Central memory CD4-positive, alpha-beta T cell (primary cell): ENCODE data around the gene SPATA13.
A peak's percentile ranks its signal among the peaks of the same experiment; 100 is the strongest.

Experiments
- DNase-seq: peaks from one replicate; pipeline ENCODE4 v3.0.0; 2022

Gene SPATA13

GRCh38 chr13:24225930-24226329, 65.4 kb downstream of the SPATA13 start:
- DNase-seq = no peak

GRCh38 chr13:24226762-24227161, 66.2 kb downstream of the SPATA13 start:
- DNase-seq = no peak

GRCh38 chr13:24228852-24229458, 68.4 kb downstream of the SPATA13 start:
- DNase-seq = peak; percentile 35

DNA sequence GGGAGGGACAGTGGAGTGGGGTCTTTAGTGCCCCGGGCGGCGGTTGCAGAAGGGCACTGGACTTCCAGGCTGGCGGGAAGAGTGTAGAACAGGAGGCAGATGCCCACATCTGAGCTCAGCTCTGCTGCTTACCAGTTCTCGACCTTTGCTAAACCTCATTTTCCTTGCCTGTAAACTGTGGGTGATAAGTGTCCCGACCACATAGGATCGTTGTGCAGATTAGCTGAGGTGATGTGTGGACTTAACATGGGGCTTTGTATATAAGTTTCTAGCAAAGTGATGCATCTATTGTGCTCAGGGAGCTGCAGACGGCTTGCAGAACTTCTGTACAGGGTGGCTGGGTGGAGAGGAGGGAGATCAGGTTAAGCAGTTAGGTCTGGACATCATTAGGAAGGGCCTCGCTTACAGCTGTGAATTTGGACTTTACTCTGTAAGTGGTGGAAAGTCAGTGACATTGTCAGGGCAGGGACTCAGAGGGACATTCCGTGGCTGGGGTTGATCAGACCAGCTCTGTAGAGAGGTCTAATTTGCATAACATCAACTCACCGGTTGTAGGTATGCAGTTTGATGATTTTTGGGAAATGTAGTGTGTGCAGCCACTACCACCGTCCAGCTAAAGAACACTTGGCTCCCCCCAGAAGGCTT, 70.0 kb downstream of the SPATA13 start:
- no peak for DNase-seq

GRCh38 chr13:24231377-24231776, 70.9 kb downstream of the SPATA13 start:
- DNase-seq = no peak

- DNase-seq = no peak
These were observed 71.5 kb downstream of the SPATA13 start for GRCh38 chr13:24232037-24232436.

- no peak for DNase-seq
These were observed 72.0 kb downstream of the SPATA13 start for GRCh38 chr13:24232474-24232873.

GRCh38 chr13:24233351-24233901, 72.9 kb downstream of the SPATA13 start:
- DNase-seq = no peak

GRCh38 chr13:24234200-24234915, 73.8 kb downstream of the SPATA13 start:
- DNase-seq = no peak

DNA sequence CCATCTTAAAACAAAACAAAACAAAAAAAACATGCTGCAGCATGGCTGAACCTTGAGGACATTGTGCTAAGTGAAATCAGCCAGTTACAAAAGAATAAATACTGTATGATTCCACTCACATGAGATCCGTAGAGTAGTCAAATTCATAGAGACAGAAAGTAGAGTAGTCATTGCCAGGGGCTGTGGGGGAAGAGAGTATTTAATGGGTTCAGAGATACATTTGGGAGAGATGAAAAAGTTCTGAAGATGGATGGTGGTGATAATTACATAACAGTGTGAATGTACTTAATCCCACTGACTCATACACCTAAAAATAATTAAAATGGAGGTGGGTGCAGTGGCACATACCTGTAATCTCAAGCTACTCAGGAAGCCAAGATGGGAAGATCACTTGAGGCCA, 76.8 kb downstream of the SPATA13 start:
- no peak for DNase-seq

GRCh38 chr13:24241336-24241735, 80.8 kb downstream of the SPATA13 start:
- no peak for DNase-seq

- DNase-seq = no peak
These were observed 81.6 kb downstream of the SPATA13 start for GRCh38 chr13:24242100-24242499.

GRCh38 chr13:24243302-24243701, 82.8 kb downstream of the SPATA13 start:
- DNase-seq = no peak

DNA sequence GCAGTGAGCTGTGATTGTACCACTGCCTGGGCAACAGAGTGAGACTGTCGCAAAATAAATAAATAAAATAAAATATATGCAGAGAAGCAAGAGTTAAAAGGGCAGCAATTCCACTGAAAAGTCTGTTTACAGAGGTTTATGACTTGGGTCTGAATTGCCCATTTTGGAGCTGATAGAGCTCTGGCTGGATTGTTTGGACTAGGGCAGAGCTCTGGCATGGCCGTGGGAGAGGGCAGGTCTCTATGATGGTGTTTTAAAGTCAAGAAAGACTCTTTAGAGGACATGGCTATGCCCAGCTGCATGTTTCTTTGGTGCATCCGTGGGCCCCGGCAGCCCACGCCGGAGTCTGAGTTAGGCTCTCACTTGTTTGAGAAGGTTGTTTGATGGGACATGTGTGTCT, 84.3 kb downstream of the SPATA13 start:
- DNase-seq = no peak

DNA sequence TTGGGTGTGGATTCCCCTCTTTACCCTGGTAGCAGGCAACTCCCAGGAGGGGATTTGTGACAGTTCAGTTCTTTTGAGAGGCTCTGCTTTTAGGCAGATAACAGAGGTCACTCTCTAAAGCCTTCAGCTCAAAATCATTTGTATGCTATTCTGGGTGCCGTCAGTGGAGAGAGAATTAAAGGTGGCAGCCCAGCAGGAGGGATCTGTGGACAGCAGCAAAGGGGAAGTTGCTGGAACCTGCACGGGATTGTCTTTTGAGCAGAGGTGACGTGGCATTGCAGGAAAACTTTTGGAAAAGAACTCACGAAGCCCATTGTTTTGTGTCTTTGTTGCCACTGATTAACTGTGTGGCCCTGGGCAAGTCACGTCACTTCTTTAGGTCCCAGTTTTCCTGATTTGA, 86.5 kb downstream of the SPATA13 start:
- no peak for DNase-seq

DNA sequence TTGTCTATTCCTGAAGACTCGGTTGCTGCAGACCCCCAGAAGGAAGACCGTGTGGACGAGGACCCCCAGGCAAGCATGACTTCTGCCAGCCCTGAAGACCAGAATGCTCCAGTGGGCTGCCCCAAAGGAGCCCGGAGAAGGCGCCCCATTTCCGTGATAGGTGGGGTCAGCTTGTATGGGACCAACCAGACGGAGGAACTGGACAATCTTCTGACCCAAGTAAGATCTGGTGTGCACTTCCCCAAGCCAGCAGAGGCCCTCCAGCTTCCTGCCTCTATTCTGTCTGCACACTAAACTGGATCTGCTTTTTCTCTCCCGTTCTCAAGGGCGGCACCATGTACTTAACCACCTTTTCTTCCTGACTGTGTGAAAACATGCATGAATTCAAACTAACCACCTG, 89.1 kb downstream of the SPATA13 start:
- DNase-seq = no peak

- DNase-seq = no peak
These were observed 90.0 kb downstream of the SPATA13 start for GRCh38 chr13:24250376-24251057.

- DNase-seq = peak; percentile 93
These were observed 91.0 kb downstream of the SPATA13 start for GRCh38 chr13:24251525-24251924.

- DNase-seq = no peak
These were observed 91.6 kb downstream of the SPATA13 start for GRCh38 chr13:24252136-24252535.

DNA sequence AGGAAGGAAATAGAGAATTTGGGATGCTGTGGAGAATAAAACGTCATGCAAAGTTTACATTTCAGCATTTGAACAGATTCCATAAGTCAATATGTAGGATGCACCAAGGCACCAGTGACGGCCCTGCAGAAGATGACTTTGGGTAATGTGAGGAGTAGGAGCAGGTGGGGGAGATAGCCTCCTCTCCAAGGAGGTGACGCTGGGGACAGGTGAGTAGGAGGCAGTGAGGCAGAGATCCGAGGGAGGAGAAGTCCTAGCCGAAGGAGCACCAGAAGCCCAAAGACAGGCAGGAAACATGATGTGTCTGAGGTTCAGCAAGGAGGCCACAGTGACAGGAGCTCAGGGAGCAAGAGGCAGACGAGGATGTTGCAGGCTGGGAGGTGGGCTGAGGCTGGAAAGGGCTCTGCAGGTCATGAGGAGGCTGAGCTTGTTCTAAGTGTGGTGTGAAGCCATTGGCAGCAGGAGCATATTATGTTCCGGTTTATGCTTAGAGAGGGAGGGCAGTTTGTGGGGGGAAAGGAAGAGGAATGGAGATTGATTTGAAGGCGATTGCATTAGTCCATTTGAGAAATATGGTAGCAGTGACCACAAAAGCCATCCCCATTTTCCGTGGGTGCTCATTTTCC, 93.1 kb downstream of the SPATA13 start:
- DNase-seq = no peak

GRCh38 chr13:24254146-24254841, 93.8 kb downstream of the SPATA13 start:
- peak; percentile 83 for DNase-seq

GRCh38 chr13:24257497-24257896, 97.0 kb downstream of the SPATA13 start:
- no peak for DNase-seq
